ENCODE measurements around the gene BAZ1A. TPM values are rescaled to one million over a fixed set of nuclear protein-coding genes. Genes with fewer than 3 reads are reported as not detected.
"Not testable (repeated sequence)": the region's sequence is repeated elsewhere in the genome, so short reads cannot be mapped to it uniquely, and the experiment has no call there.

Gene BAZ1A
- total RNA-seq, 1 experiment from 2014 or later: 38.5 TPM

DNA sequence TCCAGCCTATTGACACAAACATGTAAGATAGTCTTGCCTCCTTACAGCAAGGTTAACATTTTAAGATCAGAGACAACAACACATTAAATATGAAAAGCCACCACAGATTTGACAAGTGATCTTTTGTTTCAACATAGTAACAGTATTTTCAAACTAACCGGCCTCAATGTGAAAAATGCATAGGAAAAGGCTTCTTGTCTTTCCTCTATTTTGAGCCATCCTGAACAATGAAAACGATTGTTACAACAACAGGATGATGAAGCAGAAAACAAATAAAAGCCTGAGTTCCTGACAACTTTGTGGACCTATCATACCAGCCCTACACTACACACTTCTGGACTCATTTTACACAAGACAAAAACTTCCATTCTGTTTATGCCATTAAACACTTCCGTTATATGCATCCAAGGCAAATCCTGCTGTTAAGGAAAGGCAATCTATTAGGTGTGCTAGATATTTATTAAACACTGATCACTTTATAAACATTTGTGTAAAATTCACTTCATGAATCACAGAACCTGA lies 37.3 kb downstream of the BAZ1A start:
- H3K9me3 ChIP-seq (replicated peaks): no peaks in the 10 kb centered on the region
- H3K36me3 ChIP-seq: 0 out of 2 replicates have a peak, but pooled peaks cover 7% of the 10 kb centered on the region
- no peak overlapping the region for H3K27ac ChIP-seq
- no peak for DNase-seq (ENCODE audit: low read depth in 1 of 2, low spot score in 2 of 2)
- H3K4me3 ChIP-seq: no peak overlapping the region
- no peaks in the 10 kb centered on the region for H3K27me3 ChIP-seq (replicated peaks)
- H3K4me1 ChIP-seq (replicated peaks): peaks cover 4% of the 10 kb centered on the region

DNA sequence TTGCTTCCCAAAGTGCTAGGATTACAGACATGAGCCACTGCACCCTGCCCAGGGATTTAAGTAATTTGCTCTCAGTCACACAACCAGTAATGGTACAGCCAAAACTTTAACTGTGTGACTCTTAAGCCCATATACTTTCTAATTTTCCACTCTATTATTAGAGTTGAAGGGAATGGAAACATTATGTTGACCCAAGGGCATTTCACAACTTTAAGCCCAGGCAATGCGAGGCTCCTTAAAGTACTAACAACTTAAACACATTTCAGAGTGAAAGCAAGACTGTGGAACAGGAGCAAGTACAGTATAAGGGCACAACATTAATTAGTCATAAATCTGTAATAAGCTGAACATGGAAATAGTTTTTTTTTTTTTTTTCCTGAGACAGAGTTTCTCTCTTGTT lies 39.8 kb downstream of the BAZ1A start:
- no peak overlapping the region for H3K27ac ChIP-seq
- H3K4me3 ChIP-seq: no peak overlapping the region
- H3K36me3 ChIP-seq: no peaks in the 10 kb centered on the region
- DNase-seq (ENCODE audit: low read depth in 1 of 2, low spot score in 2 of 2): no peak
- H3K9me3 ChIP-seq (replicated peaks): no peaks in the 10 kb centered on the region
- H3K27me3 ChIP-seq (replicated peaks): no peaks in the 10 kb centered on the region
- H3K4me1 ChIP-seq (replicated peaks): no peaks in the 10 kb centered on the region

DNA sequence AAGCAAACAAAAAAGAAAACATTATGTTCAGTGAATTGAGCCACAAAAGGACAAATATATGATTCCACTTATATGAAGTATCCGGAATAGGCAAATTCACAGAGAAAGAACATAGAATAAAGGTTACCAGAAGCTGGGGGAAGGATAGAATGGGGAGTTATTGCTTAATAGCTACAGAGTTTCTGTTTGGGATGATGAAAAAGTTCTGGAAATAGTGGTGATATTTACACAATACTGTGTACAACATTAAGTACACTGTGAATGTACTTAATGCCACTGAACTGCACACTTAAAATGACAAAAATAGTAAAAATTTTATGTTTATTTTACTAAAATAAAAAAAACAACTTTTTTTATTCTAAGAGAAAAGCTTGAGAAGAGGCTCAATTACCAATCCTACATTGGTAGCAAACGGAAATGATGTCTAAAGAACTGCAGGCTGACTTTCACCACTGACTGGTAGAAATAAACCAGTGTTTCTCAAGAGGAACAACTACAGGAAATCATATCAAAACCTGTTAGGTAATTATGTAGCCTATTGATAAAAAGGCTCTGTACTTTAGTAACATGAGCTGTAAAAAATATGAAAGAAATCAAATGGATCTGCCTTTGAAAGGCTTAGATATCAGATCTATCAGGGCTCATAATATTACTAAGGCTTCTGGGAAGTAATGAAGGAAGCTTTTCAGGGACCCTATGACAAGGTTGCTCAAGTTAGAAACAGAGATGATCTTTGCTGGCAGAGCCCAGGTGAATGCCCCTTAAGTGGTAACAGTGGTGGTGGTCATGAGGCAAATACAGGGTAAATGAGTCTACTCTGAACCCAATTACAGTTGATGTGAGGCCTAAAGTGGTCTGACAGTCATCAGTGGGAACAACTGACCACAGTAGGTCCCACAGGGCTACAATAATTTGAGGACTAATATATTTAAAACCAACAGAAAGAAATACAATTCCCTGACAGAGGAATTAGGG lies 41.3 kb downstream of the BAZ1A start:
- Histone ChIP-seq H3K4me1 (replicated peaks) (no peaks in the 10 kb centered on the region), H3K27me3 (replicated peaks) (no peaks in the 10 kb centered on the region), H3K36me3 (no peaks in the 10 kb centered on the region), H3K4me3 (no peak overlapping the region), H3K9me3 (replicated peaks) (no peaks in the 10 kb centered on the region), H3K27ac (no peak overlapping the region)
- no peak for DNase-seq (ENCODE audit: low read depth in 1 of 2, low spot score in 2 of 2)

DNA sequence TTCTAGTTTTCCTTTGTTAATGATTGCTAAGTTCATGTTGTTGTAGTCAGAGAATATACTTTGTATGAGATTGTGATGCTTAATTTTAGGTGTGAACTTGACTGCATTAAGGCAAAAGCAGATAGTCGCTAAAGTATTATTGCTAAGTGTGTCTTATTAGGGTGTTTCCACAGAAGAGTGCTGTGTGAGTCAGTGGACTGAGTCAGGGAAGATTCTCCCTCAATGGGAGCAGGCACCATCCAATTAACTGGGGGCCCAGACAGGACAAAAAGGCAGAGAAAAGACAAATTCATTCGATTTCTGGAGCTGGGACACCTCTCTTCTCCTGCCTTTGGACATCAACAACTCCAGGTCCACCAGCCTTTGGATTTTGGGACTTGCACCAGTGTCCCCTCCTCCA lies 48.5 kb downstream of the BAZ1A start:
- Histone ChIP-seq H3K27me3 (replicated peaks) (no peaks in the 10 kb centered on the region), H3K4me3 (no peak overlapping the region), H3K4me1 (replicated peaks) (no peaks in the 10 kb centered on the region), H3K27ac (no peak overlapping the region), H3K9me3 (replicated peaks) (no peaks in the 10 kb centered on the region), H3K36me3 (peaks cover 21% of the 10 kb centered on the region)
- DNase-seq (ENCODE audit: low read depth in 1 of 2, low spot score in 2 of 2): no peak

DNA sequence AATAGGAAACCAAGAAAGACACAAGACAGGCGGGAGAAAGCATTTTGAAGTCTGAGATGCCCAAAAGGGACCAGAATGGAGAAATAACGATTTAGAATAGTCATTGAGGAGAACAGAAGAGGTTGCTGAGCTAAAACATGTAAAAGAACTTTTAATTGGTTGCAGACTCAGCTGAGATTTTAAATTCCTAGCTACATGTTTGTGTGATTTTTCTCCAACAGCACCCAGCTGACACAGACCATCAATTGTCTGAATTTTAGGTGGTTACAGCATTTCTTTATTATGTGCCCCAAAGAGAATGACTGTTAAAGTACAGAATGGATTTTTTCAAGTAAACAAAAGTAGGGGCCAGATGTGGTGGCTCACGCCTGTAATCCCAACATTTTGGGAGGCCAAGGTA lies 50.3 kb downstream of the BAZ1A start:
- DNase-seq (ENCODE audit: low read depth in 1 of 2, low spot score in 2 of 2): no peak
- no peak overlapping the region for H3K27ac ChIP-seq
- H3K4me3 ChIP-seq: no peak overlapping the region
- H3K4me1 ChIP-seq (replicated peaks): no peaks in the 10 kb centered on the region
- peaks cover 33% of the 10 kb centered on the region for H3K36me3 ChIP-seq
- H3K27me3 ChIP-seq (replicated peaks): no peaks in the 10 kb centered on the region
- H3K9me3 ChIP-seq (replicated peaks): no peaks in the 10 kb centered on the region

DNA sequence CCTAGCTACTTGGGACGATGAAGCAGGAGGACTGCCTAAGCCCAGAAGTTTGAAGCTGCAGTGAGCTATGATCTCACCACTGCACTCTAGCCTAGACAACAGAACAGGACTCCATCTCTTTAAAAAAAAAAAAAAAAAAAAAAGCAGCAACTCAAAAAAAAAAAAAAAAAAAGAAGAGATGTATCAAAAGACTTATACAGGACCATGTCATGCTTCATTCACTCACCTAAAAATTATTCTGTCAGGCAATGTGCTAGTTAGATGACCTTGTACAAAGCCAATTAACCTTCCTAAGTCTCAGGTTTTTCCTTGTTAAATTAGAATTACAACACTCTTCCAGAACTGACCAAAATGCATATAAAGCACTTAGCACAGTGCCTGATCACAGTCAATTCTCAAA lies 50.9 kb downstream of the BAZ1A start:
- H3K4me1 ChIP-seq (replicated peaks): no peaks in the 10 kb centered on the region
- DNase-seq (ENCODE audit: low read depth in 1 of 2, low spot score in 2 of 2): no peak
- peaks cover 33% of the 10 kb centered on the region for H3K36me3 ChIP-seq
- H3K4me3 ChIP-seq: no peak overlapping the region
- no peaks in the 10 kb centered on the region for H3K27me3 ChIP-seq (replicated peaks)
- H3K9me3 ChIP-seq (replicated peaks): no peaks in the 10 kb centered on the region
- no peak overlapping the region for H3K27ac ChIP-seq

DNA sequence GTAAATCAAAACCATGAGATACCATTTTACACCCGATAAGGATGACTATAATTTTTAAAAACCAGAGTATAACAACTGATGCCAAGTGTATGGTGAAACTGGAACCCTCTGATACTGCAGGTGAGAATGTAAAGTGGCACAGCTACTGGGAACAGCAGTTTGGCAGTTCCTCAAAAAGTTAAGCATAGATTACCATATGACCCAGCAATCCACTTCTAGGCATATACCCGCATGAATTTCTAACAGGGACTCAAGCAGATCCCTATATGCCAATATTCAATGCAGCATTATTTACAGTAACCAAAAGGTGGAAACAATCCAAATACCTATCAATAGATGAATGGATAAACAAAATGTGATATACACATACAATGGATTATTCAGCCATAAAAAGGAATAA lies 57.4 kb downstream of the BAZ1A start:
- no peak overlapping the region for H3K27ac ChIP-seq
- H3K27me3 ChIP-seq (replicated peaks): no peaks in the 10 kb centered on the region
- no peak for DNase-seq (ENCODE audit: low read depth in 1 of 2, low spot score in 2 of 2)
- no peaks in the 10 kb centered on the region for H3K9me3 ChIP-seq (replicated peaks)
- no peak overlapping the region for H3K4me3 ChIP-seq
- H3K4me1 ChIP-seq (replicated peaks): no peaks in the 10 kb centered on the region
- H3K36me3 ChIP-seq: peaks cover 23% of the 10 kb centered on the region

DNA sequence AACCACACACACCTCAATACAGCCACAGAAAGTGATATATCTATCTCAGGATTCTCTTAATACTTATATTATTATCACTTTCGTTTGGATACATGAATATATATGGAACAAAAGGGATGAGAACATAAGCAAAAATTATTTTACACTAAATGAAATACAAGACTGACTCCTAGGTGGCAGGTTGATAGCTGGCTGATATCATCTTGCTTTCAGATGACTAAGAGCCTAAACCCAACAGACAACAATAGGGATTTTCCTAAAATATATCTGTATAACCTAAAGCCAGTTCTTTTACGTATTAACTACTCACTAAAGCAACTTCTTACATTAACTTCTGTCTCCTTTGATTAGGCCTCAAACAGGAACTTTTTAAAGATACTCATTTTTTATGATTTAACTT lies 65.1 kb downstream of the BAZ1A start:
- Histone ChIP-seq H3K36me3 (peaks cover 26% of the 10 kb centered on the region), H3K4me1 (replicated peaks) (0 out of 2 replicates have a peak, but pooled peaks cover 5% of the 10 kb centered on the region), H3K27ac (no peak overlapping the region), H3K9me3 (replicated peaks) (no peaks in the 10 kb centered on the region), H3K4me3 (no peak overlapping the region), H3K27me3 (replicated peaks) (no peaks in the 10 kb centered on the region)
- DNase-seq (ENCODE audit: low read depth in 1 of 2, low spot score in 2 of 2): no peak

DNA sequence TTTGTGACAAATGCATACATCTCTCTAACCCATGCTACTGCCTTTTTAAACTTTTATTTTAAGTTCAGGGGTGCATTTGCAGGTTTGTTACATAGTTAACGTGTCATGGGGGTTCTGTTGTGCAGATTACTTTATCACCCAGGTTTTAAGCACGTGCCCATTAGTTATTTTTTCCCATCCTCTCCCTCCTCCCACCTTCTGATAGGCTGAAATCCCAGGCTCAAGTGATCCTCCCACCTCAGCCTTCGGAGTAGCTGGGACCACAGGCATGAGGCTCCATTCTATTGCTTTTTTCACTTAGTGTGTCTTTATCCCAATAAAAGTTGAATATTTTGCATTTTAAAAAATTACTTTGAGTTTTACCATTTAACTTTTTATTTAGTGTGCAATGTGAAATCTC lies 68.9 kb downstream of the BAZ1A start:
- Histone ChIP-seq H3K36me3 (peaks cover 36% of the 10 kb centered on the region), H3K4me3 (no peak overlapping the region), H3K27ac (no peak overlapping the region), H3K9me3 (replicated peaks) (no peaks in the 10 kb centered on the region), H3K27me3 (replicated peaks) (no peaks in the 10 kb centered on the region), H3K4me1 (replicated peaks) (no peaks in the 10 kb centered on the region)
- no peak for DNase-seq (ENCODE audit: low read depth in 1 of 2, low spot score in 2 of 2)

DNA sequence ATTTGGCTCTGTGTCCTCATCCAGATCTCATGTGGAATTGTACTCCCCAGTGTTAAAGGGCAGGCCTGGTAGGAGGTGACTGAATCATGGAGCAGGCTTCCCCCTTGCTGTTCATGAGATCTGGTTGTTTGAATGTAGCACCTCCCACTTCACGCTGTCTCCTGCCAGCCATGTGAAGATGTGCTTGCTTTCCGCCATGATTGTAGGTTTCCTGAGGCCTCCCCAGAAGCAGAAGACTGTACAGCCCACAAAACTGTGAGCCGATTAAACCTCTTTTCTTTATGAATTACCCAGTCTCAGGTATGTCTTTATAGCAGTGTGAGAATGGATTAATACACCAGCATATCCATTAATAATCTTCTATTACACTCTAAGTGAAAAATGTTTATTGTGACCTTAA lies 70.2 kb downstream of the BAZ1A start:
- DNase-seq (ENCODE audit: low read depth in 1 of 2, low spot score in 2 of 2): no peak
- Histone ChIP-seq H3K4me3 (no peak overlapping the region), H3K36me3 (peaks cover 42% of the 10 kb centered on the region), H3K27me3 (replicated peaks) (no peaks in the 10 kb centered on the region), H3K9me3 (replicated peaks) (no peaks in the 10 kb centered on the region), H3K4me1 (replicated peaks) (no peaks in the 10 kb centered on the region), H3K27ac (no peak overlapping the region)

DNA sequence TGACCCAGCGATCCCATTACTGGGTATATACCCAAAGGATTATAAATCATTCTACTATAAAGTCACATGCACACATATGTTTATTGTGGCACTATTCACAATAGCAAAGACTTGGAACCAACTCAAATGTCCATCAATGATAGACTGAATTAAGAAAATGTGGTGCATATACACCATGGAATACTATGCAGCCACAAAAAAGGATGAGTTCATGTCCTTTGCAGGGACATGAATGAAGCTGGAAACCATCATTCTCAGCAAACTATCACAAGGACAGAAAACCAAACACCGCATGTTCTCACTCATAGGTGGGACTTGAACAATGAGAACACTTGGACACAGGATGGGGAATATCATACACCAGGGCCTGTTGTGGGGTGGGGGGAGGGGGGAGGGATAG lies 76.3 kb downstream of the BAZ1A start:
- not testable (repeated sequence) for H3K9me3 ChIP-seq (replicated peaks); H3K4me1 ChIP-seq (replicated peaks)

DNA sequence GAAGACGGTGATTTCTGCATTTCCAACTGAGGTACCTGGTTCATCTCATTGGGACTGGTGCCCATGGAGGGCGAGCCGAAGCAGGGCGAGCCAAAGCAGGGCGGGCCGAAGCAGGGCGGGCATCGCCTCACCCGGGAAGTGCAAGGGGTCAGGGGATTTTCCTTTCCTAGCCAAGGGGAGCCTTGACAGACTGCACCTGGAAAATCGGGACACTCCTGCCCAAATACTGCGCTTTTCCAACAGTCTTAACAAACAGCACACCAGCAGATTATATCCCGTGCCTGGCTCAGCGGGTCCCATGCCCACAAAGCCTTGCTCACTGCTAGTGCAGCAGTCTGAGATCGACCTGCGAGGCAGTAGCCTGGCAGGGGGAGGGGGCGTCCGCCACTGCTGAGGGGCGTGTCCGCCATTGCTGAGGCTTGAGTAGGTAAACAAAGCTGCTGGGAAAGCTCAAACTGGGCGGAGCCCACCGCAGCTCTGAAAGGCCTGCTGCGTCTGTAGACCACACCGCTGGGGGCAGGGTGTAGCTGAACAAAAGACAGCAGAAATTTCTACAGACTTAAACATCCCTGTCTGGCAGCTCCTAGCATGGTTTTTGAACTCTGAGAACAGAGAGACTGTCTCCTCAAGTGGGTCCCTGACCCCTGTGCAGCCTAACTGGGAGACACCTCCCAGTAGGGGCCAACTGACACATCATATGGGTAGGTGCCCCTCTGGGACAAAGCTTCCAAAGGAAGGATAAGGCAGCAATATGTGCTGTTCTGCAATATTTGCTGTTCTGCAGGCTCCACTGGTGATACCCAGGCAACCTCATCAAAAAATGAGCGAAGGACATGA lies 77.2 kb downstream of the BAZ1A start:
- DNase-seq (ENCODE audit: low read depth in 1 of 2, low spot score in 2 of 2): no peak
- no peak overlapping the region for H3K4me3 ChIP-seq
- no peaks in the 10 kb centered on the region for H3K9me3 ChIP-seq (replicated peaks)
- peaks cover 60% of the 10 kb centered on the region for H3K36me3 ChIP-seq
- no peaks in the 10 kb centered on the region for H3K4me1 ChIP-seq (replicated peaks)
- no peak overlapping the region for H3K27ac ChIP-seq
- no peaks in the 10 kb centered on the region for H3K27me3 ChIP-seq (replicated peaks)

More for the DNA sequence above, 76.3 kb downstream of the BAZ1A start:
- not testable (repeated sequence) for H3K27ac ChIP-seq; H3K4me3 ChIP-seq; H3K27me3 ChIP-seq (replicated peaks); DNase-seq (ENCODE audit: low read depth in 1 of 2, low spot score in 2 of 2)
- peaks cover 56% of the 10 kb centered on the region for H3K36me3 ChIP-seq

DNA sequence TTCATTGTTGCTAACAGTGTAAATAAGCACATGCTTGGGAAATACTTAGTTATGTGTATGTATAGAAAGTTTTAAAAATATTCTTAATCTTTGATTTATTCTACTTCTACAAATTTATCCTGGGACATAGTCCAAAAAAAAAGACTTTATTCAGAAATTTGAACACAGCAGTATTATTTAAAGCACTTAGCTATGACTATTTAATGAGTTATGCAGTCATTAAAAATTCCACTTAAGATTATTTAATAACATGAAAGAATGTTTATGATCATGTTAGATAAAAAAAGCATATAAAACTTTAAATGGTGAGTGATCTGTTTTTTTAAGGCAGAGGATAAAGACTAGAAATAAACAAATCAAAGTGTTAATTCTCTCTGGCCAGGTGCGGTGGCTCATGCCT lies 78.3 kb downstream of the BAZ1A start:
- Histone ChIP-seq H3K36me3 (peaks cover 61% of the 10 kb centered on the region), H3K4me3 (no peak overlapping the region), H3K27me3 (replicated peaks) (no peaks in the 10 kb centered on the region), H3K4me1 (replicated peaks) (no peaks in the 10 kb centered on the region), H3K27ac (no peak overlapping the region), H3K9me3 (replicated peaks) (no peaks in the 10 kb centered on the region)
- DNase-seq (ENCODE audit: low read depth in 1 of 2, low spot score in 2 of 2): no peak

DNA sequence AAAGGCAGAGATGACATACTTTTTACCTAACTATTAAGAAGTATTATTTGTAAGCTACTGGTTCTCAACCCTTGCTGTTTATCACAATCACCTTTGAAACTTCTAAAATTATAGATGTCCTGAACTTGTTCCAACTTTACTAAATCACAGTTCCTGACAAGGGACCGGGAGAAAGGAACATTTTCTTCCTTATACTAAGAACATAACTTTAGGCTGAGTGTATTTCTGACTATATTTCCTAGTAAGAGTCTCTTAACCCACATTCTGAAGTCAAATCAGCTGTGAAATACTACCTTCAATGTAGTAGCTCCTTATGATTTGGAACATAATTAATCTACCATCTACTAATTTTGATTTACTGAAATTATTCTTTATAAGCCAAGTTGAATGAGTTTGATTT lies 80.2 kb downstream of the BAZ1A start:
- H3K9me3 ChIP-seq (replicated peaks): no peaks in the 10 kb centered on the region
- DNase-seq (ENCODE audit: low read depth in 1 of 2, low spot score in 2 of 2): no peak
- no peaks in the 10 kb centered on the region for H3K4me1 ChIP-seq (replicated peaks)
- H3K4me3 ChIP-seq: no peak overlapping the region
- H3K27ac ChIP-seq: no peak overlapping the region
- H3K36me3 ChIP-seq: peaks cover 60% of the 10 kb centered on the region
- no peaks in the 10 kb centered on the region for H3K27me3 ChIP-seq (replicated peaks)

All from SJSA1 (cell line).